ENCODE measurements around the gene HOXD3. TPM values are rescaled to one million over a fixed set of nuclear protein-coding genes. Genes with fewer than 3 reads are reported as not detected.

The HOXD3 gene
- total RNA-seq, 3 donors from 2014 or later (not counting 1 experiment from before 2014, with no cell fraction given): not detected

DNA sequence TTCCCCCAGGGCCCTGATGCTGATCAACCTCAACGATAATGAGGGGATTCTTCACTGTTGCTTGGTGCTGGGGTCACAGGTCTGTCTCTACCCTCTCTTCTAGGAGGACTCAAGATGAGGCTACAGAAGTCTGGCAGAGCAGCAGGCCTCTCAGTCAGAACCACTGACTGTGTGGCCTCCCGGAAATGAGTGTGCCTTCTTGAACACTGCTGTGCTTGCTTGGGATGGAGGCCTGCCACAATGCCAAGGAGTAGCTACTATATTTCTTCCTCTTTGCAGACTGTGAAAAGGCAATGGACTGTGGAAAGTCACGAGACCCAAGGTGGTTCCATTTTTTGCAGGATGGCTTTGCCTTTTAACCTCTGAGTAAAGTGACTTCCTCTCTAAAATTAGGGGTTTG lies 25.6 kb downstream of the HOXD3 start:
- 80% methylated on average over 3 of the region's 3 CpGs for WGBS (ENCODE audit: insufficient coverage)
- Mint-ChIP-seq H3K4me1 (peaks cover 6 to 7% of the 10 kb centered on the region in 2 donors), H3K4me3 (no peak overlapping the region), H3K27me3 (ENCODE audit: low read depth in 2 of 2) (peaks cover 50 to 60% of the 10 kb centered on the region in 2 donors), H3K36me3 (peaks cover 16% of the 10 kb centered on the region), H3K9me3 (no peaks in the 10 kb centered on the region), H3K27ac (no peak overlapping the region)
- ATAC-seq: no peak
- H3K4me1 ChIP-seq (ENCODE audit: control insufficient read depth, insufficient read depth, low read length): peaks cover 2% of the 10 kb centered on the region
- no peaks in the 10 kb centered on the region for H3K36me3 ChIP-seq (ENCODE audit: control insufficient read depth, insufficient read depth, low read length)
- peaks cover 25% of the 10 kb centered on the region for H3K27me3 ChIP-seq (ENCODE audit: control insufficient read depth, insufficient read depth, low read length)
- no peak overlapping the region for H3K4me3 ChIP-seq (ENCODE audit: low read length)
- H3K27ac ChIP-seq (ENCODE audit: low read length): no peak overlapping the region
- no peaks in the 10 kb centered on the region for H3K9me3 ChIP-seq (ENCODE audit: control insufficient read depth, insufficient read depth, low read length)
- no peak for DNase-seq
- intact Hi-C loops (cut with micrococcal nuclease): no loop called here
- TF ChIP-seq, protein P1, sequence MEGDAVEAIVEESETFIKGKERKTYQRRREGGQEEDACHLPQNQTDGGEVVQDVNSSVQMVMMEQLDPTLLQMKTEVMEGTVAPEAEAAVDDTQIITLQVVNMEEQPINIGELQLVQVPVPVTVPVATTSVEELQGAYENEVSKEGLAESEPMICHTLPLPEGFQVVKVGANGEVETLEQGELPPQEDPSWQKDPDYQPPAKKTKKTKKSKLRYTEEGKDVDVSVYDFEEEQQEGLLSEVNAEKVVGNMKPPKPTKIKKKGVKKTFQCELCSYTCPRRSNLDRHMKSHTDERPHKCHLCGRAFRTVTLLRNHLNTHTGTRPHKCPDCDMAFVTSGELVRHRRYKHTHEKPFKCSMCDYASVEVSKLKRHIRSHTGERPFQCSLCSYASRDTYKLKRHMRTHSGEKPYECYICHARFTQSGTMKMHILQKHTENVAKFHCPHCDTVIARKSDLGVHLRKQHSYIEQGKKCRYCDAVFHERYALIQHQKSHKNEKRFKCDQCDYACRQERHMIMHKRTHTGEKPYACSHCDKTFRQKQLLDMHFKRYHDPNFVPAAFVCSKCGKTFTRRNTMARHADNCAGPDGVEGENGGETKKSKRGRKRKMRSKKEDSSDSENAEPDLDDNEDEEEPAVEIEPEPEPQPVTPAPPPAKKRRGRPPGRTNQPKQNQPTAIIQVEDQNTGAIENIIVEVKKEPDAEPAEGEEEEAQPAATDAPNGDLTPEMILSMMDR (IDR thresholded peaks at IDR 0.05): no peak

- peaks cover 9% of the 10 kb centered on the region for H3K36me3 Mint-ChIP-seq
Observed at GRCh38 chr2:176184749-176185148, 27.6 kb downstream of the HOXD3 start.

GRCh38 chr2:176186024-176186423 lies 28.9 kb downstream of the HOXD3 start:
- no peak for ATAC-seq
- H3K9me3 ChIP-seq (ENCODE audit: control insufficient read depth, insufficient read depth, low read length): no peaks in the 10 kb centered on the region
- DNase-seq: no peak

More at GRCh38 chr2:176184749-176185148, 27.6 kb downstream of the HOXD3 start:
- Mint-ChIP-seq H3K27ac (no peak overlapping the region), H3K27me3 (ENCODE audit: low read depth in 2 of 2) (peaks cover 52 to 59% of the 10 kb centered on the region in 2 donors), H3K4me3 (no peak overlapping the region), H3K9me3 (no peaks in the 10 kb centered on the region), H3K4me1 (peaks cover 13 to 14% of the 10 kb centered on the region in 2 donors)
- 50% methylated on average over 1 of the region's 2 CpGs for WGBS (ENCODE audit: insufficient coverage)
- TF ChIP-seq, protein P1 (IDR thresholded peaks at IDR 0.05): no peak
- no peak overlapping the region for H3K27ac ChIP-seq (ENCODE audit: low read length)
- no peak for ATAC-seq
- H3K36me3 ChIP-seq (ENCODE audit: control insufficient read depth, insufficient read depth, low read length): no peaks in the 10 kb centered on the region
- no peak for DNase-seq
- H3K9me3 ChIP-seq (ENCODE audit: control insufficient read depth, insufficient read depth, low read length): no peaks in the 10 kb centered on the region
- peaks cover 18% of the 10 kb centered on the region for H3K4me1 ChIP-seq (ENCODE audit: control insufficient read depth, insufficient read depth, low read length)
- intact Hi-C loops (cut with micrococcal nuclease): no loop called here
- H3K4me3 ChIP-seq (ENCODE audit: low read length): no peak overlapping the region
- H3K27me3 ChIP-seq (ENCODE audit: control insufficient read depth, insufficient read depth, low read length): peaks cover 17% of the 10 kb centered on the region

More at GRCh38 chr2:176186024-176186423, 28.9 kb downstream of the HOXD3 start:
- H3K4me3 Mint-ChIP-seq: no peak overlapping the region
- Histone ChIP-seq H3K36me3 (ENCODE audit: control insufficient read depth, insufficient read depth, low read length) (no peaks in the 10 kb centered on the region), H3K4me1 (ENCODE audit: control insufficient read depth, insufficient read depth, low read length) (peaks cover 20% of the 10 kb centered on the region), H3K27ac (ENCODE audit: low read length) (no peak overlapping the region), H3K27me3 (ENCODE audit: control insufficient read depth, insufficient read depth, low read length) (peaks cover 23% of the 10 kb centered on the region), H3K4me3 (ENCODE audit: low read length) (no peak overlapping the region)
- H3K27ac Mint-ChIP-seq: no peak overlapping the region
- H3K36me3 Mint-ChIP-seq: peaks cover 8% of the 10 kb centered on the region
- H3K9me3 Mint-ChIP-seq: no peaks in the 10 kb centered on the region
- H3K4me1 Mint-ChIP-seq: peaks cover 13 to 16% of the 10 kb centered on the region in 2 donors
- peaks cover 53 to 60% of the 10 kb centered on the region in 2 donors for H3K27me3 Mint-ChIP-seq (ENCODE audit: low read depth in 2 of 2)
- TF ChIP-seq, protein P1 (IDR thresholded peaks at IDR 0.05): no peak
- 100% methylated on average over 2 of the region's 2 CpGs for WGBS (ENCODE audit: insufficient coverage)
- intact Hi-C loops (cut with micrococcal nuclease): no loop called here
